Right atrium auricular region (tissue), 2 donors: Measurements from ENCODE around the gene MIGA2. TPM values are rescaled to one million over a fixed set of nuclear protein-coding genes. Genes with fewer than 3 reads are reported as not detected.

Experiments
- DNase-seq: peaks from one replicate; pipeline ENCODE4 v3.0.0-alpha.2; 2019; ENCODE audit warnings: low spot score
- H3K27ac ChIP-seq, 2 donors: fragments of 200-600 bp; sonication (generic); 1 replicate in 1 of 2; 2 replicates in 1 of 2; pipeline ENCODE4 v1.5.1; 2016 to 2019
- H3K27me3 ChIP-seq, 2 donors: fragments of 200-600 bp; sonication (generic); one replicate each; pipeline versions ENCODE4 v1.5.1 to v1.6.0; 2017 to 2019
- H3K36me3 ChIP-seq: fragments of 200-600 bp; sonication (generic); one replicate; pipeline ENCODE4 v1.5.1; 2016
- H3K4me1 ChIP-seq, 2 donors: fragments of 200-600 bp; sonication (generic); one replicate each; pipeline versions ENCODE4 v1.5.1 to v1.6.0; 2017 to 2019
- H3K4me3 ChIP-seq, 2 donors: fragments of 200-600 bp; sonication (generic); 1 replicate in 1 of 2; 2 replicates in 1 of 2; pipeline ENCODE4 v1.5.1; 2017 to 2019; ENCODE audit warnings: mild to moderate bottlenecking in 1 of 2, moderate library complexity in 1 of 2
- H3K9me3 ChIP-seq, 2 donors: fragments of 200-600 bp; sonication (generic); one replicate each; pipeline ENCODE4 v1.5.1; 2019
- CTCF ChIP-seq, 2 donors: fragments of 200-600 bp; sonication (generic); IDR thresholded peaks; one replicate each; pipeline ENCODE4 v1.5.1; 2019; ENCODE audit warnings: antibody characterized with exemption in 2 of 2
- total RNA-seq, 2 donors: library from RNA; depleted of rRNA; stranded (reverse); fragments of >200 nt; gene quantifications; one replicate each; pipeline ENCODE4 v1.1.0, GENCODE V29; 2016

Gene MIGA2
- total RNA-seq, 2 donors from 2014 or later = 34.2 to 40.2 TPM

GRCh38 chr9:129052592-129052991, 16.2 kb downstream of the MIGA2 start:
- H3K4me3 ChIP-seq = no peak overlapping the region
- TF ChIP-seq CTCF (IDR thresholded peaks at IDR 0.05) = no peak
- H3K27me3 ChIP-seq = no peaks in the 10 kb centered on the region
- no peak overlapping the region for H3K27ac ChIP-seq
- DNase-seq = no peak
- H3K9me3 ChIP-seq = no peaks in the 10 kb centered on the region
- H3K36me3 ChIP-seq = peaks cover 55% of the 10 kb centered on the region
- H3K4me1 ChIP-seq = no peaks in the 10 kb centered on the region

GRCh38 chr9:129053020-129053419, 16.6 kb downstream of the MIGA2 start:
- no peak overlapping the region for H3K27ac ChIP-seq

GRCh38 chr9:129054163-129054851, 17.9 kb downstream of the MIGA2 start:
- no peaks in the 10 kb centered on the region for H3K27me3 ChIP-seq
- H3K4me1 ChIP-seq = no peaks in the 10 kb centered on the region
- no peak for DNase-seq
- H3K4me3 ChIP-seq = no peak overlapping the region
- no peak overlapping the region for H3K27ac ChIP-seq
- no peak for TF ChIP-seq CTCF (IDR thresholded peaks at IDR 0.05)
- peaks cover 47% of the 10 kb centered on the region for H3K36me3 ChIP-seq
- no peaks in the 10 kb centered on the region for H3K9me3 ChIP-seq

More at GRCh38 chr9:129053020-129053419, 16.6 kb downstream of the MIGA2 start:
- Histone ChIP-seq H3K9me3 (no peaks in the 10 kb centered on the region), H3K36me3 (peaks cover 51% of the 10 kb centered on the region), H3K4me3 (no peak overlapping the region), H3K4me1 (no peaks in the 10 kb centered on the region), H3K27me3 (no peaks in the 10 kb centered on the region)
- DNase-seq = no peak
- TF ChIP-seq CTCF (IDR thresholded peaks at IDR 0.05) = no peak

GRCh38 chr9:129058965-129059795, 22.8 kb downstream of the MIGA2 start:
- TF ChIP-seq CTCF (IDR thresholded peaks at IDR 0.05) = no peak
- H3K27me3 ChIP-seq = no peaks in the 10 kb centered on the region
- peaks cover 70% of the 10 kb centered on the region for H3K36me3 ChIP-seq
- no peak overlapping the region for H3K4me3 ChIP-seq
- no peaks in the 10 kb centered on the region for H3K9me3 ChIP-seq
- H3K27ac ChIP-seq = no peak overlapping the region
- H3K4me1 ChIP-seq = no peaks in the 10 kb centered on the region
- DNase-seq = no peak

- DNase-seq = no peak
- Histone ChIP-seq H3K4me1 (no peaks in the 10 kb centered on the region), H3K27me3 (no peaks in the 10 kb centered on the region), H3K4me3 (no peak overlapping the region), H3K36me3 (peaks cover 68% of the 10 kb centered on the region), H3K9me3 (no peaks in the 10 kb centered on the region), H3K27ac (no peak overlapping the region)
- no peak for TF ChIP-seq CTCF (IDR thresholded peaks at IDR 0.05)
These were observed 23.7 kb downstream of the MIGA2 start for GRCh38 chr9:129059796-129060785.
